IMR-90 (cell line): Measurements from ENCODE around the gene ERICH3. TPM values are rescaled to one million over a fixed set of nuclear protein-coding genes. Genes with fewer than 3 reads are reported as not detected.

Source experiments
- ATAC-seq: fragments of 200-7000 bp; cut with Tn5 transposase; 2 replicates; pipeline ENCODE4 v1.9.1; 2020; ENCODE audit warnings: low read depth, mild to moderate bottlenecking, moderate library complexity
- BruUV-seq: library from RNA; stranded (reverse); fragments of 400-500 nt; replicated peaks from 2 replicates; lab custom pipeline; 2021; lab: Mats Ljungman, UMichigan
- CTCF ChIA-PET: fragments of 300-600 bp; formaldehyde crosslinking; extraction: SDS; loops from one replicate; lab custom pipeline; 2021; ENCODE audit warnings: antibody characterized with exemption; lab: Yijun Ruan, JAX
- POLR2A ChIA-PET: fragments of 300-600 bp; sonication (Branson Sonifier 250); formaldehyde crosslinking; loops from one replicate; lab custom pipeline; 2022; ENCODE audit warnings: antibody characterized with exemption; ENCODE audit not compliant: unreplicated experiment; lab: Charles Lee
- DNase-seq: peaks from one replicate; pipeline ENCODE4 v3.0.0; 2013
- H2AFZ ChIP-seq: replicated peaks from 2 replicates; pipeline ENCODE3; 2013; ENCODE audit warnings: low read length, mild to moderate bottlenecking; ENCODE audit not compliant: poor library complexity
- H2AK5ac ChIP-seq: 2 replicates; pipeline ENCODE4 v1.6.1; 2013; ENCODE audit warnings: low read depth, low read length, inconsistent platforms
- H2AK9ac ChIP-seq: replicated peaks from 2 replicates; pipeline ENCODE3; 2013; ENCODE audit warnings: mild to moderate bottlenecking, low read depth, low read length, moderate library complexity; ENCODE audit not compliant: poor library complexity
- H2BK120ac ChIP-seq: 2 replicates; pipeline ENCODE4 v1.6.1; 2013; ENCODE audit warnings: low read depth, low read length, inconsistent platforms
- H2BK15ac ChIP-seq: 3 replicates; pipeline ENCODE4 v1.6.1; 2013; ENCODE audit warnings: low read depth, low read length, inconsistent platforms
- H2BK20ac ChIP-seq: 2 replicates; pipeline ENCODE4 v1.6.1; 2013; ENCODE audit warnings: low read depth, mild to moderate bottlenecking, inconsistent platforms, low read length, moderate library complexity
- H2BK5ac ChIP-seq: 2 replicates; pipeline ENCODE4 v1.6.1; 2013; ENCODE audit warnings: mild to moderate bottlenecking, low read depth, low read length, inconsistent platforms; ENCODE audit not compliant: poor library complexity, severe bottlenecking
- H3K14ac ChIP-seq: replicated peaks from 2 replicates; pipeline ENCODE4 v1.6.1; 2013; ENCODE audit warnings: low read depth, low read length, inconsistent platforms
- H3K18ac ChIP-seq: 2 replicates; pipeline ENCODE4 v1.6.1; 2013; ENCODE audit warnings: low read depth, low read length, control low read depth
- H3K23ac ChIP-seq: 2 replicates; pipeline ENCODE4 v1.6.1; 2013; ENCODE audit warnings: low read depth, low read length, inconsistent platforms
- H3K27ac ChIP-seq: 2 replicates; pipeline ENCODE4 v1.5.1; 2013; ENCODE audit warnings: mild to moderate bottlenecking, control low read depth, low read length; ENCODE audit not compliant: insufficient read depth
- H3K27me3 ChIP-seq: 2 replicates; pipeline ENCODE4 v1.6.1; 2013; ENCODE audit warnings: low read length; ENCODE audit not compliant: control insufficient read depth, insufficient read depth
- H3K36me3 ChIP-seq: 2 replicates; pipeline ENCODE4 v1.6.1; 2013; ENCODE audit warnings: low read length, mixed read lengths; ENCODE audit not compliant: control insufficient read depth, insufficient read depth
- H3K4ac ChIP-seq: 2 replicates; pipeline ENCODE4 v1.6.1; 2013; ENCODE audit warnings: low read depth, low read length, inconsistent platforms
- H3K4me1 ChIP-seq: 2 replicates; pipeline ENCODE4 v1.6.1; 2013; ENCODE audit warnings: low read length, mixed read lengths; ENCODE audit not compliant: control insufficient read depth, insufficient read depth
- H3K4me2 ChIP-seq: 2 replicates; pipeline ENCODE4 v1.6.1; 2013; ENCODE audit warnings: low read depth, mild to moderate bottlenecking, control low read depth, low read length, moderate library complexity
- H3K4me3 ChIP-seq: 2 replicates; pipeline ENCODE4 v1.5.1; 2013; ENCODE audit warnings: low read depth, mild to moderate bottlenecking, control low read depth, low read length, moderate library complexity; ENCODE audit not compliant: insufficient read depth
- H3K56ac ChIP-seq: 2 replicates; pipeline ENCODE4 v1.6.1; 2013; ENCODE audit warnings: low read length, inconsistent platforms; ENCODE audit not compliant: insufficient read depth; ENCODE audit errors: extremely low read depth
- H3K79me1 ChIP-seq, 2 experiments: 2 replicates each; pipeline ENCODE4 v1.6.1; 2013; ENCODE audit warnings: low read length in 2 of 2, inconsistent platforms in 1 of 2, low read depth in 1 of 2
- H3K9ac ChIP-seq: 2 replicates; pipeline ENCODE4 v1.6.1; 2013; ENCODE audit warnings: low read depth, low read length, control low read depth
- H3K9me1 ChIP-seq: 2 replicates; pipeline ENCODE4 v1.6.1; 2013; ENCODE audit warnings: low read length, inconsistent platforms; ENCODE audit not compliant: insufficient read depth
- H3K9me3 ChIP-seq: 2 replicates; pipeline ENCODE4 v1.6.1; 2013; ENCODE audit warnings: low read length; ENCODE audit not compliant: control insufficient read depth, insufficient read depth
- H4K20me1 ChIP-seq: 2 replicates; pipeline ENCODE4 v1.6.1; 2013; ENCODE audit warnings: low read length, inconsistent platforms; ENCODE audit not compliant: insufficient read depth
- H4K5ac ChIP-seq: 2 replicates; pipeline ENCODE4 v1.6.1; 2013; ENCODE audit warnings: mild to moderate bottlenecking, low read depth, low read length, control low read depth
- H4K8ac ChIP-seq, 2 experiments: 2 replicates each; pipeline ENCODE4 v1.6.1; 2013; ENCODE audit warnings: low read depth in 2 of 2, low read length in 2 of 2, control low read depth in 1 of 2, inconsistent platforms in 1 of 2
- H4K91ac ChIP-seq: 2 replicates; pipeline ENCODE4 v1.6.1; 2013; ENCODE audit warnings: low read depth, low read length, inconsistent platforms; ENCODE audit not compliant: insufficient read depth
- BHLHE40 ChIP-seq: fragments of 150-350 bp; IDR thresholded peaks from 2 replicates; pipeline ENCODE4 v1.6.1; 2016; ENCODE audit warnings: mild to moderate bottlenecking, low read depth, low read length
- CEBPB ChIP-seq: IDR thresholded peaks from 2 replicates; pipeline ENCODE4 v1.6.1; 2012; ENCODE audit warnings: low read depth, low read length, improper control_type of control experiment
- CHD1 ChIP-seq: IDR thresholded peaks from 2 replicates; pipeline ENCODE4 v1.6.1; 2012; ENCODE audit warnings: low read depth, low read length, improper control_type of control experiment
- FOS ChIP-seq: fragments of 150-350 bp; IDR thresholded peaks from 2 replicates; pipeline ENCODE4 v1.6.1; 2016; ENCODE audit warnings: low read depth, low read length
- MAFK ChIP-seq: IDR thresholded peaks from 2 replicates; pipeline ENCODE4 v1.6.1; 2012; ENCODE audit warnings: low read depth, low read length, improper control_type of control experiment
- MAZ ChIP-seq: IDR thresholded peaks from 2 replicates; pipeline ENCODE4 v1.6.1; 2012; ENCODE audit warnings: low read depth, mild to moderate bottlenecking, low read length, improper control_type of control experiment, moderate library complexity, borderline replicate concordance
- MXI1 ChIP-seq: IDR thresholded peaks from 2 replicates; pipeline ENCODE4 v1.6.1; 2012; ENCODE audit warnings: low read depth, mild to moderate bottlenecking, low read length, moderate library complexity, borderline replicate concordance
- NFE2L2 ChIP-seq: fragments of 150-350 bp; IDR thresholded peaks from 2 replicates; pipeline ENCODE4 v1.6.1; 2016; ENCODE audit warnings: low read depth, mild to moderate bottlenecking, low read length
- POLR2A ChIP-seq: IDR thresholded peaks from 2 replicates; pipeline ENCODE4 v1.6.1; 2012; ENCODE audit warnings: mild to moderate bottlenecking, low read depth, low read length
- RAD21 ChIP-seq: IDR thresholded peaks from 2 replicates; pipeline ENCODE4 v1.6.1; 2012; ENCODE audit warnings: low read length, improper control_type of control experiment
- RCOR1 ChIP-seq: IDR thresholded peaks from 2 replicates; pipeline ENCODE4 v1.6.1; 2012; ENCODE audit warnings: mild to moderate bottlenecking, low read length, improper control_type of control experiment; ENCODE audit not compliant: insufficient replicate concordance
- RFX5 ChIP-seq: IDR thresholded peaks from 2 replicates; pipeline ENCODE4 v1.8.0; 2012; ENCODE audit warnings: low read depth, mild to moderate bottlenecking, low read length, moderate library complexity
- SMC3 ChIP-seq: fragments of 150-350 bp; IDR thresholded peaks from 2 replicates; pipeline ENCODE4 v1.6.1; 2016; ENCODE audit warnings: low read depth, mild to moderate bottlenecking, antibody characterized with exemption, low read length, moderate library complexity
- USF2 ChIP-seq: fragments of 150-350 bp; IDR thresholded peaks from 2 replicates; pipeline ENCODE4 v1.6.1; 2017; ENCODE audit warnings: mild to moderate bottlenecking, antibody characterized with exemption, low read length, low read depth
- WGBS, 2 experiments: methylation state at CpG; one replicate each; pipeline versions ENCODE4 v1.1.5 to v1.1.7; 2013; ENCODE audit warnings: missing lambda C conversion rate in 2 of 2; ENCODE audit not compliant: insufficient read length in 1 of 2; ENCODE audit errors: extremely low coverage in 2 of 2; 5-methylcytosine and 5-hydroxymethylcytosine counted together
- dilution Hi-C: fragments of 300-500 bp; cut with HindIII; formaldehyde crosslinking; loops from one replicate; pipeline ENCODE4 v1.14.3; 2018; ENCODE audit warnings: low sequenced_read_pairs; ENCODE audit not compliant: unreplicated experiment
- in situ Hi-C: fragments of 300-500 bp; cut with MboI; formaldehyde crosslinking; loops from 3 replicates; pipeline ENCODE4 v1.14.3; 2019; ENCODE audit warnings: low sequenced_read_pairs, inconsistent platforms, mixed read lengths
- intact Hi-C: fragments of 100-400 bp; cut with micrococcal nuclease; formaldehyde crosslinking; loops from 2 replicates; pipeline ENCODE4 v1.10.0; 2022
- polyA plus RNA-seq, 3 experiments: library from polyadenylated mRNA; depleted of rRNA; stranded (reverse); fragments of >200 nt; gene quantifications; 2 replicates each; pipeline ENCODE4 v1.2.3, GENCODE V29; 2012; ENCODE audit warnings: low replicate concordance in 1 of 3
- total RNA-seq: library from RNA; depleted of rRNA; stranded (reverse); fragments of >200 nt; gene quantifications from 2 replicates; pipeline ENCODE4 v1.2.3, GENCODE V29; 2012
- TF ChIP-seq, protein P1 (sequence below): conservative IDR thresholded peaks from 2 replicates; pipeline ENCODE4 v1.5.1; 2012; ENCODE audit warnings: mild to moderate bottlenecking, low read depth, low read length, improper control_type of control experiment
- TF ChIP-seq, protein P2 (sequence below): fragments of 150-350 bp; IDR thresholded peaks from 2 replicates; pipeline ENCODE4 v1.6.1; 2016; ENCODE audit warnings: low read depth, mild to moderate bottlenecking, low read length, moderate library complexity, borderline replicate concordance

The ERICH3 gene
- total and polyA plus RNA-seq, 2 of the 4 experiments (the other 2 are of a cell fraction) = not detected

- BruUV-seq = no TSS peak
- H2AK9ac ChIP-seq = no peak overlapping the region
- no peaks in the 10 kb centered on the region for H3K27me3 ChIP-seq
- H2BK20ac ChIP-seq = no peak overlapping the region
- H3K4me2 ChIP-seq = no peak overlapping the region
- peaks cover 3% of the 10 kb centered on the region; the same call in 1 of the 2 replicates for H3K4me1 ChIP-seq
- dilution Hi-C loops (no loop called here), intact Hi-C loops (no loop called here), in situ Hi-C loops (no loop called here)
- H3K18ac ChIP-seq = no peak overlapping the region
- ATAC-seq = no peak; the same call in 1 of the 2 replicates
- H4K91ac ChIP-seq = no peak overlapping the region
- DNase-seq = peak; percentile 41
- no peak overlapping the region for H2AK5ac ChIP-seq
- no peak overlapping the region for H3K4ac ChIP-seq
- TF ChIP-seq USF2 (no peak), NFE2L2 (no peak), POLR2A (no peak), RFX5 (no peak), MAZ (no peak), CHD1 (no peak), CEBPB (no peak), RCOR1 (no peak), RAD21 (no peak), MAFK (no peak), FOS (no peak), BHLHE40 (no peak), SMC3 (no peak), MXI1 (no peak)
- TF ChIP-seq, protein P1, sequence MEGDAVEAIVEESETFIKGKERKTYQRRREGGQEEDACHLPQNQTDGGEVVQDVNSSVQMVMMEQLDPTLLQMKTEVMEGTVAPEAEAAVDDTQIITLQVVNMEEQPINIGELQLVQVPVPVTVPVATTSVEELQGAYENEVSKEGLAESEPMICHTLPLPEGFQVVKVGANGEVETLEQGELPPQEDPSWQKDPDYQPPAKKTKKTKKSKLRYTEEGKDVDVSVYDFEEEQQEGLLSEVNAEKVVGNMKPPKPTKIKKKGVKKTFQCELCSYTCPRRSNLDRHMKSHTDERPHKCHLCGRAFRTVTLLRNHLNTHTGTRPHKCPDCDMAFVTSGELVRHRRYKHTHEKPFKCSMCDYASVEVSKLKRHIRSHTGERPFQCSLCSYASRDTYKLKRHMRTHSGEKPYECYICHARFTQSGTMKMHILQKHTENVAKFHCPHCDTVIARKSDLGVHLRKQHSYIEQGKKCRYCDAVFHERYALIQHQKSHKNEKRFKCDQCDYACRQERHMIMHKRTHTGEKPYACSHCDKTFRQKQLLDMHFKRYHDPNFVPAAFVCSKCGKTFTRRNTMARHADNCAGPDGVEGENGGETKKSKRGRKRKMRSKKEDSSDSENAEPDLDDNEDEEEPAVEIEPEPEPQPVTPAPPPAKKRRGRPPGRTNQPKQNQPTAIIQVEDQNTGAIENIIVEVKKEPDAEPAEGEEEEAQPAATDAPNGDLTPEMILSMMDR = no peak
- TF ChIP-seq, protein P2, sequence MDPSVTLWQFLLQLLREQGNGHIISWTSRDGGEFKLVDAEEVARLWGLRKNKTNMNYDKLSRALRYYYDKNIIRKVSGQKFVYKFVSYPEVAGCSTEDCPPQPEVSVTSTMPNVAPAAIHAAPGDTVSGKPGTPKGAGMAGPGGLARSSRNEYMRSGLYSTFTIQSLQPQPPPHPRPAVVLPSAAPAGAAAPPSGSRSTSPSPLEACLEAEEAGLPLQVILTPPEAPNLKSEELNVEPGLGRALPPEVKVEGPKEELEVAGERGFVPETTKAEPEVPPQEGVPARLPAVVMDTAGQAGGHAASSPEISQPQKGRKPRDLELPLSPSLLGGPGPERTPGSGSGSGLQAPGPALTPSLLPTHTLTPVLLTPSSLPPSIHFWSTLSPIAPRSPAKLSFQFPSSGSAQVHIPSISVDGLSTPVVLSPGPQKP = no peak
- H3K9me1 ChIP-seq = 0 out of 2 replicates have a peak, but pooled peaks cover 3% of the 10 kb centered on the region
- CTCF ChIA-PET = interaction anchor here (0.6 kb wide), 2 partner anchors 48 to 1842 kb away, joined by 4 to 5 read pairs; no protein-coding TSS in a partner anchor
- no peak overlapping the region for H3K4me3 ChIP-seq
- H2BK5ac ChIP-seq = no peak overlapping the region
- no peak overlapping the region for H4K8ac ChIP-seq
- POLR2A ChIA-PET = no interaction called here
- H2AFZ ChIP-seq = no peak overlapping the region
- H4K5ac ChIP-seq = no peak overlapping the region
- H3K27ac ChIP-seq = no peak overlapping the region
- no peak overlapping the region for H2BK15ac ChIP-seq
- H3K14ac ChIP-seq = no peak overlapping the region
- no peaks in the 10 kb centered on the region for H3K36me3 ChIP-seq
- H3K9ac ChIP-seq = no peak overlapping the region
- H3K56ac ChIP-seq = no peak overlapping the region
- no peak overlapping the region for H2BK120ac ChIP-seq
- H3K79me1 ChIP-seq = no peaks in the 10 kb centered on the region
- no peak overlapping the region for H3K23ac ChIP-seq
- no peaks in the 10 kb centered on the region for H3K9me3 ChIP-seq
- H4K20me1 ChIP-seq = no peaks in the 10 kb centered on the region
- no CpG with 5 or more reads among the region's 4 CpGs for WGBS, 2 experiments
These were observed 23.0 kb downstream of the ERICH3 start for GRCh38 chr1:74650561-74650960.
